Sigmoid colon (tissue), 7 donors: Measurements from ENCODE around the gene S1PR3. TPM values are rescaled to one million over a fixed set of nuclear protein-coding genes. Genes with fewer than 3 reads are reported as not detected.

Source experiments
- DNase-seq: peaks from one replicate; pipeline ENCODE4 v3.0.0-alpha.2; 2019
- H3K27ac ChIP-seq, 4 donors: fragments of 200-600 bp; sonication (generic); one replicate each; pipeline ENCODE4 v1.5.1; 2016 to 2019; ENCODE audit warnings: mild to moderate bottlenecking in 1 of 4
- H3K27me3 ChIP-seq, 3 donors: fragments of 200-600 bp; sonication (generic); one replicate each; pipeline ENCODE4 v1.5.1; 2019; ENCODE audit warnings: mild to moderate bottlenecking in 1 of 3
- H3K36me3 ChIP-seq, 4 donors: fragments of 200-600 bp; sonication (generic); one replicate each; pipeline ENCODE4 v1.5.1; 2016 to 2019
- H3K4me1 ChIP-seq, 4 donors: fragments of 200-600 bp; sonication (generic); one replicate each; pipeline ENCODE4 v1.5.1; 2017 to 2019
- H3K4me3 ChIP-seq, 4 donors: fragments of 200-600 bp; sonication (generic); one replicate each; pipeline ENCODE4 v1.5.1; 2017 to 2019; ENCODE audit warnings: mild to moderate bottlenecking in 2 of 4, moderate library complexity in 1 of 4
- H3K9me3 ChIP-seq, 4 donors: fragments of 200-600 bp in 3 of 4; sonication (generic) in 3 of 4; one replicate each; pipeline versions ENCODE4 v1.5.1 to v1.6.1; 2013 to 2019
- EP300 ChIP-seq, 4 donors: sonication (generic); formaldehyde crosslinking; IDR thresholded peaks; one replicate each; pipeline ENCODE4 v1.6.1; 2017; ENCODE audit warnings: antibody characterized with exemption in 4 of 4
- POLR2A ChIP-seq, 2 donors: fragments of 450-650 bp; IDR thresholded peaks; one replicate each; pipeline ENCODE4 v1.6.1; 2016; ENCODE audit warnings: antibody characterized with exemption in 2 of 2, mild to moderate bottlenecking in 2 of 2, moderate library complexity in 2 of 2
- POLR2AphosphoS5 ChIP-seq, 4 donors: sonication (generic); formaldehyde crosslinking; IDR thresholded peaks; one replicate each; pipeline ENCODE4 v1.6.1; 2017; ENCODE audit warnings: antibody characterized with exemption in 4 of 4
- WGBS, 2 donors: extraction: QIAGEN DNeasy Blood & Tissue Kit; methylation state at CpG; one replicate each; pipeline ENCODE4 v1.1.7; 2013; 5-methylcytosine and 5-hydroxymethylcytosine counted together
- intact Hi-C: fragments of 100-400 bp; cut with DNase I; formaldehyde crosslinking; loops from one replicate; pipeline ENCODE4 v1.15.1; 2023
- polyA plus RNA-seq, 3 donors: library from polyadenylated mRNA; stranded (reverse); fragments of 200-250 nt; gene quantifications; one replicate each; pipeline ENCODE4 v1.2.3, GENCODE V29; 2013
- total RNA-seq, 4 donors: library from RNA; depleted of rRNA; stranded (reverse); fragments of >200 nt; gene quantifications; one replicate each; pipeline ENCODE4 v1.1.0, GENCODE V29; 2016
- TF ChIP-seq, protein P1 (sequence below), 4 experiments: fragments of 450-650 bp in 3 of 4; fragments of 200-600 bp in 1 of 4; IDR thresholded peaks; one replicate each; pipeline ENCODE4 v1.5.1; 2016 to 2019; ENCODE audit warnings: antibody characterized with exemption in 4 of 4, mild to moderate bottlenecking in 3 of 4, moderate library complexity in 2 of 4
- donor health status: healthy with polysubstance abuse.
- donor health status: Bipolar disorder and iron deficiency.
- donor health status: healthy.

Gene S1PR3
- total and polyA plus RNA-seq, 7 donors: 0.23 to 33.0 (median 10.4) TPM

DNA sequence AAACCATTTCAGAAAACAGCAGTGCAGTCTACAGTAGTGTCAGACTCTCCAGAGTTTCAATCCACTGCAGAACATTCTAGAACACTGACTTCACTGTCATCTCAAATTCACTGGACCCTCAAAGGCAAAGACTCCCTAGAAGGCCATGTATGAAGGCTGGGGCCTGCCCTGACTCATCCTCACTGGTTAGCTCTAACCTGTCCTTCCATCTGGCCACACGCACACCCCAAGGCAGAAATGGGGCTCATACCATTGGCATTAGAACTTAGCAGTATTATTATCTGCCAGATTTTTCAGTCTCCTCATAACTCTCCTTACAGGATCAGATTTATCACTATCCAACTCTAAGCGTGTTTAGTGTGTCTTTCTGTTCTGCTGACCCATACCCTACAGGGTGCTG is 20.4 kb downstream of the S1PR3 start:
- TF ChIP-seq EP300 (IDR thresholded peaks at IDR 0.05) (no peak), POLR2AphosphoS5 (IDR thresholded peaks at IDR 0.05) (no peak), POLR2A (IDR thresholded peaks at IDR 0.05) (no peak)
- TF ChIP-seq, protein P1, sequence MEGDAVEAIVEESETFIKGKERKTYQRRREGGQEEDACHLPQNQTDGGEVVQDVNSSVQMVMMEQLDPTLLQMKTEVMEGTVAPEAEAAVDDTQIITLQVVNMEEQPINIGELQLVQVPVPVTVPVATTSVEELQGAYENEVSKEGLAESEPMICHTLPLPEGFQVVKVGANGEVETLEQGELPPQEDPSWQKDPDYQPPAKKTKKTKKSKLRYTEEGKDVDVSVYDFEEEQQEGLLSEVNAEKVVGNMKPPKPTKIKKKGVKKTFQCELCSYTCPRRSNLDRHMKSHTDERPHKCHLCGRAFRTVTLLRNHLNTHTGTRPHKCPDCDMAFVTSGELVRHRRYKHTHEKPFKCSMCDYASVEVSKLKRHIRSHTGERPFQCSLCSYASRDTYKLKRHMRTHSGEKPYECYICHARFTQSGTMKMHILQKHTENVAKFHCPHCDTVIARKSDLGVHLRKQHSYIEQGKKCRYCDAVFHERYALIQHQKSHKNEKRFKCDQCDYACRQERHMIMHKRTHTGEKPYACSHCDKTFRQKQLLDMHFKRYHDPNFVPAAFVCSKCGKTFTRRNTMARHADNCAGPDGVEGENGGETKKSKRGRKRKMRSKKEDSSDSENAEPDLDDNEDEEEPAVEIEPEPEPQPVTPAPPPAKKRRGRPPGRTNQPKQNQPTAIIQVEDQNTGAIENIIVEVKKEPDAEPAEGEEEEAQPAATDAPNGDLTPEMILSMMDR (IDR thresholded peaks at IDR 0.05): no peak
- WGBS, 2 donors: 90 to 93% methylated on average over 2 of the region's 2 CpGs
- H3K4me3 ChIP-seq: no peak overlapping the region
- no peaks in the 10 kb centered on the region for H3K9me3 ChIP-seq
- no peaks in the 10 kb centered on the region for H3K36me3 ChIP-seq
- no peak for DNase-seq
- intact Hi-C loops: no loop called here
- peaks cover 0 to under 1% (median 0%) of the 10 kb centered on the region in 4 donors for H3K4me1 ChIP-seq
- no peak overlapping the region for H3K27ac ChIP-seq
- no peaks in the 10 kb centered on the region for H3K27me3 ChIP-seq

- H3K4me3 ChIP-seq: no peak overlapping the region
- intact Hi-C loops: no loop called here
- no peaks in the 10 kb centered on the region for H3K27me3 ChIP-seq
- TF ChIP-seq POLR2A (IDR thresholded peaks at IDR 0.05) (no peak), EP300 (IDR thresholded peaks at IDR 0.05) (no peak), POLR2AphosphoS5 (IDR thresholded peaks at IDR 0.05) (no peak)
- TF ChIP-seq, protein P1 (IDR thresholded peaks at IDR 0.05): no peak
- no peaks in the 10 kb centered on the region for H3K4me1 ChIP-seq
- H3K27ac ChIP-seq: no peak overlapping the region
- H3K9me3 ChIP-seq: no peaks in the 10 kb centered on the region
- no peak for DNase-seq
- 82 to 86% methylated on average over 13 of the region's 13 CpGs for WGBS, 2 donors
- H3K36me3 ChIP-seq: no peaks in the 10 kb centered on the region
Measured at GRCh38 chr9:89012294-89013042, 21.2 kb downstream of the S1PR3 start.

GRCh38 chr9:89013660-89014059 is 22.4 kb downstream of the S1PR3 start:
- no peaks in the 10 kb centered on the region for H3K36me3 ChIP-seq
- no peak for DNase-seq

GRCh38 chr9:89014153-89014552 is 22.9 kb downstream of the S1PR3 start:
- Histone ChIP-seq H3K9me3 (no peaks in the 10 kb centered on the region), H3K4me1 (no peaks in the 10 kb centered on the region), H3K27ac (no peak overlapping the region), H3K4me3 (no peak overlapping the region), H3K36me3 (no peaks in the 10 kb centered on the region), H3K27me3 (no peaks in the 10 kb centered on the region)
- intact Hi-C loops: no loop called here
- TF ChIP-seq, protein P1 (IDR thresholded peaks at IDR 0.05): no peak
- TF ChIP-seq POLR2A (IDR thresholded peaks at IDR 0.05): no peak
- TF ChIP-seq EP300 (IDR thresholded peaks at IDR 0.05): no peak
- TF ChIP-seq POLR2AphosphoS5 (IDR thresholded peaks at IDR 0.05): no peak
- DNase-seq: no peak
- 84 to 86% methylated on average over 7 of the region's 7 CpGs for WGBS, 2 donors

More at GRCh38 chr9:89013660-89014059, 22.4 kb downstream of the S1PR3 start:
- WGBS, 2 donors: 81 to 82% methylated on average over 1 of the region's 1 CpG
- Histone ChIP-seq H3K27me3 (no peaks in the 10 kb centered on the region), H3K27ac (no peak overlapping the region), H3K9me3 (no peaks in the 10 kb centered on the region), H3K4me3 (no peak overlapping the region), H3K4me1 (no peaks in the 10 kb centered on the region)
- TF ChIP-seq EP300 (IDR thresholded peaks at IDR 0.05): no peak
- no peak for TF ChIP-seq POLR2A (IDR thresholded peaks at IDR 0.05)
- TF ChIP-seq POLR2AphosphoS5 (IDR thresholded peaks at IDR 0.05): no peak
- TF ChIP-seq, protein P1 (IDR thresholded peaks at IDR 0.05): no peak
- intact Hi-C loops: no loop called here
